H1 (cell line): ENCODE data around the gene ARMH2. TPM values are rescaled to one million over a fixed set of nuclear protein-coding genes. Genes with fewer than 3 reads are reported as not detected.

Experiments
- CTCF ChIA-PET: fragments of 300-600 bp; sonication (Branson Sonifier 250); formaldehyde crosslinking; loops from one replicate; lab custom pipeline; 2021; ENCODE audit not compliant: partially characterized antibody; lab: Charles Lee
- POLR2A ChIA-PET: fragments of 300-600 bp; sonication (Branson Sonifier 250); formaldehyde crosslinking; loops from one replicate; lab custom pipeline; 2021; ENCODE audit warnings: inconsistent platforms; ENCODE audit not compliant: partially characterized antibody; lab: Charles Lee
- DNase-seq, 2 experiments: peaks; one replicate each; pipeline versions ENCODE4 v3.0.0 to v3.0.0-alpha.2; 2010 to 2022; ENCODE audit warnings: low spot score in 2 of 2, low read depth in 1 of 2, mixed read lengths in 1 of 2
- FAIRE-seq: peaks from 2 replicates; lab custom pipeline; 2011; peaks lifted over from hg19 to GRCh38; lab: Jason Lieb, UNC
- H2AFZ ChIP-seq: 2 replicates; pipeline ENCODE4 v1.8.1; 2012; ENCODE audit warnings: low read length, inconsistent platforms
- H2AK5ac ChIP-seq: 2 replicates; pipeline ENCODE4 v1.6.1; 2013; ENCODE audit warnings: low read depth, low read length
- H2BK120ac ChIP-seq: replicated peaks from 2 replicates; pipeline ENCODE3; 2013; ENCODE audit warnings: low read depth, low read length, inconsistent platforms
- H2BK12ac ChIP-seq: 2 replicates; pipeline ENCODE4 v1.6.1; 2013; ENCODE audit warnings: low read depth, low read length
- H2BK15ac ChIP-seq: 2 replicates; pipeline ENCODE4 v1.6.1; 2013; ENCODE audit warnings: low read length
- H2BK20ac ChIP-seq: 2 replicates; pipeline ENCODE4 v1.6.1; 2013; ENCODE audit warnings: low read length
- H2BK5ac ChIP-seq: 2 replicates; pipeline ENCODE4 v1.6.1; 2013; ENCODE audit warnings: low read depth, low read length
- H3K14ac ChIP-seq: 2 replicates; pipeline ENCODE4 v1.6.1; 2013; ENCODE audit warnings: inconsistent platforms; ENCODE audit not compliant: insufficient read length
- H3K18ac ChIP-seq: 2 replicates; pipeline ENCODE4 v1.6.1; 2013; ENCODE audit warnings: low read length; ENCODE audit errors: extremely low read depth
- H3K23ac ChIP-seq: 2 replicates; pipeline ENCODE4 v1.6.1; 2013; ENCODE audit warnings: inconsistent platforms; ENCODE audit not compliant: insufficient read length
- H3K23me2 ChIP-seq: 2 replicates; pipeline ENCODE4 v1.6.1; 2013; ENCODE audit warnings: low read depth, low read length
- H3K27ac ChIP-seq: 2 replicates; pipeline ENCODE4 v1.6.1; 2011; ENCODE audit warnings: low read depth, low read length, inconsistent platforms
- H3K27me3 ChIP-seq, 4 experiments: replicated peaks in 1 of 4; 1 replicate in 1 of 4; 2 replicates in 3 of 4; pipeline versions ENCODE4 v1.6.1 to v1.8.1; 2011 to 2013; ENCODE audit warnings: low read length in 3 of 4, mild to moderate bottlenecking in 3 of 4, inconsistent platforms in 2 of 4, mixed read lengths in 2 of 4, moderate library complexity in 1 of 4; ENCODE audit not compliant: control insufficient read depth in 3 of 4, insufficient read depth in 3 of 4; ENCODE audit errors: extremely low read depth in 1 of 4
- H3K36me3 ChIP-seq, 4 experiments: 2 replicates each; pipeline versions ENCODE4 v1.6.1 to v1.8.1; 2011 to 2013; ENCODE audit warnings: mild to moderate bottlenecking in 4 of 4, low read length in 3 of 4, moderate library complexity in 2 of 4, control low read depth in 1 of 4, inconsistent platforms in 1 of 4; ENCODE audit not compliant: insufficient read depth in 4 of 4, control insufficient read depth in 2 of 4
- H3K4ac ChIP-seq: replicated peaks from 2 replicates; pipeline ENCODE3; 2013; ENCODE audit warnings: low read length, low read depth, mixed read lengths, inconsistent platforms; ENCODE audit not compliant: insufficient read length
- H3K4me1 ChIP-seq, 4 experiments: replicated peaks in 1 of 4; 1 replicate in 1 of 4; 2 replicates in 3 of 4; pipeline versions ENCODE4 v1.6.1 to v1.8.1; 2011 to 2013; ENCODE audit warnings: low read length in 3 of 4, inconsistent platforms in 2 of 4, mixed read lengths in 1 of 4; ENCODE audit not compliant: insufficient read depth in 4 of 4, control insufficient read depth in 3 of 4
- H3K4me2 ChIP-seq, 2 experiments: 2 replicates each; pipeline versions ENCODE4 v1.6.1 to v1.8.1; 2011 to 2013; ENCODE audit warnings: low read depth in 2 of 2, low read length in 2 of 2, control low read depth in 1 of 2, inconsistent platforms in 1 of 2, mild to moderate bottlenecking in 1 of 2; ENCODE audit not compliant: insufficient read depth in 1 of 2
- H3K4me3 ChIP-seq, 4 experiments: fragments of 200-600, 300-600 bp in 1 of 4; sonication (generic), shearing (Covaris generic), sonication (Bioruptor Twin) in 1 of 4; 2 replicates each; pipeline versions ENCODE4 v1.5.1 to v1.8.1; 2011 to 2016; ENCODE audit warnings: low read length in 4 of 4, low read depth in 3 of 4, control low read depth in 2 of 4, inconsistent platforms in 2 of 4, mild to moderate bottlenecking in 2 of 4, mixed read lengths in 1 of 4, moderate library complexity in 1 of 4; ENCODE audit not compliant: insufficient read depth in 2 of 4; ENCODE audit errors: extremely low read depth in 1 of 4
- H3K56ac ChIP-seq: replicated peaks from 2 replicates; pipeline ENCODE3; 2013; ENCODE audit warnings: low read depth, mild to moderate bottlenecking, mixed read lengths, low read length, inconsistent platforms; ENCODE audit not compliant: insufficient read length
- H3K79me1 ChIP-seq: 2 replicates; pipeline ENCODE4 v1.6.1; 2013; ENCODE audit warnings: low read depth, low read length, control low read depth
- H3K79me2 ChIP-seq, 2 experiments: 2 replicates each; pipeline versions ENCODE4 v1.6.1 to v1.8.1; 2012 to 2013; ENCODE audit warnings: low read length in 2 of 2, mild to moderate bottlenecking in 2 of 2, inconsistent platforms in 1 of 2; ENCODE audit not compliant: insufficient read depth in 2 of 2, control insufficient read depth in 1 of 2
- H3K9ac ChIP-seq, 4 experiments: replicated peaks in 1 of 4; 1 replicate in 1 of 4; 2 replicates in 3 of 4; pipeline versions ENCODE4 v1.6.1 to v1.8.1; 2011 to 2013; ENCODE audit warnings: low read depth in 3 of 4, low read length in 3 of 4, control low read depth in 2 of 4, mild to moderate bottlenecking in 2 of 4, moderate library complexity in 2 of 4, inconsistent platforms in 1 of 4; ENCODE audit errors: extremely low read depth in 1 of 4
- H3K9me3 ChIP-seq, 2 experiments: 2 replicates each; pipeline versions ENCODE4 v1.6.1 to v1.8.1; 2012 to 2013; ENCODE audit warnings: mild to moderate bottlenecking in 2 of 2, moderate library complexity in 2 of 2, control low read depth in 1 of 2, inconsistent platforms in 1 of 2, low read depth in 1 of 2, low read length in 1 of 2, mixed read lengths in 1 of 2; ENCODE audit not compliant: insufficient read depth in 2 of 2
- H4K20me1 ChIP-seq, 2 experiments: replicated peaks in 1 of 2; 2 replicates each; pipeline versions ENCODE3 to v1.8.1; 2011 to 2013; ENCODE audit warnings: inconsistent platforms in 2 of 2, low read length in 2 of 2, mild to moderate bottlenecking in 1 of 2; ENCODE audit not compliant: insufficient read depth in 2 of 2, control insufficient read depth in 1 of 2
- H4K5ac ChIP-seq: 2 replicates; pipeline ENCODE4 v1.6.1; 2013; ENCODE audit warnings: low read length, low read depth, mixed read lengths, inconsistent platforms; ENCODE audit not compliant: insufficient read length
- H4K8ac ChIP-seq: 2 replicates; pipeline ENCODE4 v1.8.0; 2013; ENCODE audit warnings: mild to moderate bottlenecking, moderate library complexity, low read length, inconsistent platforms; ENCODE audit not compliant: insufficient read depth; ENCODE audit errors: extremely low read depth
- H4K91ac ChIP-seq: replicated peaks from 2 replicates; pipeline ENCODE3; 2013; ENCODE audit warnings: low read length, mixed read lengths, inconsistent platforms; ENCODE audit not compliant: insufficient read length
- ATF2 ChIP-seq: IDR thresholded peaks from 2 replicates; pipeline ENCODE4 v1.6.1; 2012; ENCODE audit warnings: low read length, inconsistent platforms
- CEBPB ChIP-seq: IDR thresholded peaks from 2 replicates; pipeline ENCODE4 v1.6.1; 2012; ENCODE audit warnings: low read depth, low read length
- TAF1 ChIP-seq: IDR thresholded peaks from 2 replicates; pipeline ENCODE4 v1.6.1; 2011; ENCODE audit warnings: mild to moderate bottlenecking, low read depth, low read length
- WGBS, 2 experiments: shearing (Covaris generic) in 1 of 2; methylation state at CpG; one replicate each; pipeline versions ENCODE4 v1.1.6 to v1.1.7; 2013 to 2015; ENCODE audit warnings: low lambda C conversion rate in 2 of 2, mixed read lengths in 2 of 2, inconsistent platforms in 1 of 2, low coverage in 1 of 2, missing lambda C conversion rate in 1 of 2; ENCODE audit not compliant: insufficient replicate concordance in 2 of 2, insufficient coverage in 1 of 2, insufficient read length in 1 of 2; ENCODE audit errors: extremely low coverage in 1 of 2, missing lambda C conversion rate in 1 of 2; 5-methylcytosine and 5-hydroxymethylcytosine counted together
- polyA plus RNA-seq, 7 experiments: library from polyadenylated mRNA; depleted of rRNA in 3 of 7; stranded (reverse) in 5 of 7; unstranded in 2 of 7; fragments of >200 nt in 5 of 7; fragments of 200-250 nt in 2 of 7; gene quantifications; 1 replicate in 5 of 7; 2 replicates in 1 of 7; 4 replicates in 1 of 7; pipeline versions ENCODE4 v1.2.1 to v1.2.3, GENCODE V29; 2011 to 2013; ENCODE audit warnings: missing spikeins in 2 of 7, mixed read lengths in 2 of 7
- total RNA-seq: library from RNA; stranded (reverse); fragmentation: NEBNext Ultra II Directional; extraction: Animal tissue kit (Norgen Biotek cat#: 25700); gene quantifications from 2 replicates; pipeline ENCODE4 v1.2.1, GENCODE V29; 2021

The ARMH2 gene
- total and polyA plus RNA-seq, 2 of the 8 experiments (the other 6 are each of a cell fraction or from before 2014, with no cell fraction given) = not detected

GRCh38 chr6:24838994-24839393, 40.3 kb upstream of the ARMH2 start:
- Histone ChIP-seq H3K18ac (no peak overlapping the region), H3K27me3 (no peaks in the 10 kb centered on the region), H2BK120ac (no peak overlapping the region), H3K36me3 (peaks cover 0 to 17% (median 5%) of the 10 kb centered on the region in 4 experiments; a peak in 5 of 8 replicates), H3K9me3 (no peaks in the 10 kb centered on the region), H3K14ac (no peak overlapping the region), H2BK12ac (no peak overlapping the region), H2BK5ac (no peak overlapping the region), H4K91ac (no peak overlapping the region), H2BK20ac (no peak overlapping the region), H3K4ac (no peak overlapping the region), H3K4me3 (no peak overlapping the region), H3K79me2 (no peaks in the 10 kb centered on the region), H2BK15ac (no peak overlapping the region), H3K79me1 (no peaks in the 10 kb centered on the region), H3K23me2 (no peaks in the 10 kb centered on the region), H4K20me1 (no peaks in the 10 kb centered on the region), H3K56ac (no peak overlapping the region), H2AK5ac (no peak overlapping the region), H2AFZ (no peak overlapping the region), H4K5ac (no peak overlapping the region), H3K27ac (no peak overlapping the region), H3K4me1 (no peaks in the 10 kb centered on the region), H3K23ac (no peak overlapping the region), H3K9ac (no peak overlapping the region), H3K4me2 (no peak overlapping the region), H4K8ac (no peak overlapping the region)
- 95% methylated on average over 5 of the region's 5 CpGs; no CpG with 5 or more reads in 1 of the 2 experiments for WGBS, 2 experiments
- POLR2A ChIA-PET = no interaction called here
- DNase-seq (no peak), FAIRE-seq (no peak)
- CTCF ChIA-PET = interaction anchor here (0.6 kb wide), 1 partner anchor 151 kb away, joined by 3 read pairs; no protein-coding TSS in a partner anchor
- TF ChIP-seq CEBPB (no peak), TAF1 (no peak), ATF2 (no peak)
